Lower leg skin (tissue), 4 donors: ENCODE results near the gene GLG1. TPM values are rescaled to one million over a fixed set of nuclear protein-coding genes. Genes with fewer than 3 reads are reported as not detected.

Experiments used
- DNase-seq, 2 donors: peaks; one replicate each; pipeline ENCODE4 v3.0.0-alpha.2; 2019; ENCODE audit warnings: low spot score in 2 of 2
- H3K4me3 ChIP-seq: fragments of 200-600 bp; sonication (generic); 2 replicates; pipeline ENCODE4 v1.5.1; 2017; ENCODE audit warnings: mild to moderate bottlenecking, low read depth; ENCODE audit not compliant: poor library complexity, severe bottlenecking
- POLR2A ChIP-seq, 2 donors: fragments of 450-650 bp; IDR thresholded peaks; one replicate each; pipeline ENCODE4 v1.6.1; 2016 to 2017; ENCODE audit warnings: antibody characterized with exemption in 2 of 2, mild to moderate bottlenecking in 1 of 2, moderate library complexity in 1 of 2
- WGBS, 2 donors: methylation state at CpG; one replicate each; pipeline ENCODE4 v1.1.5; 2018; 5-methylcytosine and 5-hydroxymethylcytosine counted together
- intact Hi-C: fragments of 100-400 bp; cut with DNase I; formaldehyde crosslinking; loops from one replicate; pipeline ENCODE4 v1.15.0; 2023; ENCODE audit warnings: low total_unique reads
- total RNA-seq, 4 donors: library from RNA; depleted of rRNA; stranded (reverse); fragments of >200 nt; gene quantifications; one replicate each; pipeline ENCODE4 v1.1.0, GENCODE V29; 2016
- TF ChIP-seq, protein P1 (sequence below), 3 donors: fragments of 450-650 bp; IDR thresholded peaks; one replicate each; pipeline ENCODE4 v1.5.1; 2016; ENCODE audit warnings: antibody characterized with exemption in 3 of 3, mild to moderate bottlenecking in 3 of 3, moderate library complexity in 2 of 3

Gene GLG1
- total RNA-seq, 4 donors from 2014 or later = 64.7 to 113 (median 92.5) TPM

DNA sequence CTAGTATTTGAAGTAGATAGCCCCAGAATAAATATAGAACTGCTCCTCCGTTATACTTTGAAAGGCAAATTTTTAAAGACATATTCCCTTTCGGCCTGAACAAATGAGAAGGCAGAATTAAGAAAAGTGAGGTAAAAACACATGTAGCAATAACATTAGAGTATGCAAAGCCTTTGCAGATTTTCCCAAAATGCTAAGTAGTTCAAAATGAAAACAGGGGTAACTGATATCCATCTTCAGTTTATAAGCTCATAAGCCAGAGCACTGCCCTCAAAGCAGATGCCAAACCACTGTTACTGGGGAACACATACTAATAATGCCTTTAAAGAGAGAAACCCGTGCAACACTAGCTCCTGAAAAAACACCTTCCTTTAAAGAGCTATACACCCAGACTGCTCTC is 134.4 kb downstream of the GLG1 start:
- no peak for DNase-seq
- intact Hi-C loops = no loop called here
- WGBS, 2 donors = 41 to 45% methylated on average over 3 of the region's 3 CpGs

DNA sequence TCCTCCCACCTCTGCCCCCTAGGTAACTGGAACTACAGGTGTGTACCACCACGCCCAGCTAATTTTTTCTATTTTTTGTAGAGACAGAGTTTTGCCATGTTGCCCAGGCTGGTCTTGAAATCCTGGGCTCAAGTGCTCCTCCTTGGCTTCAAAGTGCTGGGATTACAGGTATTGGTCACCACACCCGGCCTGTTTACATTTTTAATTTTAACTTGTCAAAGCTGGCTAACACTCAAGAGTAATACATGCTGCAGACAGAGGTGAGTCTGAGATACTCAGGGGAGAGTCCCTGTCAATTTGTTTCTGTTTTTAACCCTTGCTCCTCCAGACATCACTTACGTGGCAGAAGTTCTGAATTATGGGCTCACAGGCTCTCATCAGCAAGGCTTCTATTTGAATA is 134.9 kb downstream of the GLG1 start:
- TF ChIP-seq POLR2A (IDR thresholded peaks at IDR 0.05) = no peak
- TF ChIP-seq, protein P1, sequence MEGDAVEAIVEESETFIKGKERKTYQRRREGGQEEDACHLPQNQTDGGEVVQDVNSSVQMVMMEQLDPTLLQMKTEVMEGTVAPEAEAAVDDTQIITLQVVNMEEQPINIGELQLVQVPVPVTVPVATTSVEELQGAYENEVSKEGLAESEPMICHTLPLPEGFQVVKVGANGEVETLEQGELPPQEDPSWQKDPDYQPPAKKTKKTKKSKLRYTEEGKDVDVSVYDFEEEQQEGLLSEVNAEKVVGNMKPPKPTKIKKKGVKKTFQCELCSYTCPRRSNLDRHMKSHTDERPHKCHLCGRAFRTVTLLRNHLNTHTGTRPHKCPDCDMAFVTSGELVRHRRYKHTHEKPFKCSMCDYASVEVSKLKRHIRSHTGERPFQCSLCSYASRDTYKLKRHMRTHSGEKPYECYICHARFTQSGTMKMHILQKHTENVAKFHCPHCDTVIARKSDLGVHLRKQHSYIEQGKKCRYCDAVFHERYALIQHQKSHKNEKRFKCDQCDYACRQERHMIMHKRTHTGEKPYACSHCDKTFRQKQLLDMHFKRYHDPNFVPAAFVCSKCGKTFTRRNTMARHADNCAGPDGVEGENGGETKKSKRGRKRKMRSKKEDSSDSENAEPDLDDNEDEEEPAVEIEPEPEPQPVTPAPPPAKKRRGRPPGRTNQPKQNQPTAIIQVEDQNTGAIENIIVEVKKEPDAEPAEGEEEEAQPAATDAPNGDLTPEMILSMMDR (IDR thresholded peaks at IDR 0.05) = no peak
- no peak overlapping the region for H3K4me3 ChIP-seq
- DNase-seq = no peak
- intact Hi-C loops = no loop called here
- 50 to 59% methylated on average over 3 of the region's 3 CpGs for WGBS, 2 donors

More for the DNA sequence above, 134.4 kb downstream of the GLG1 start:
- TF ChIP-seq, protein P1 (IDR thresholded peaks at IDR 0.05) = no peak
- TF ChIP-seq POLR2A (IDR thresholded peaks at IDR 0.05) = no peak
- no peak overlapping the region for H3K4me3 ChIP-seq

DNA sequence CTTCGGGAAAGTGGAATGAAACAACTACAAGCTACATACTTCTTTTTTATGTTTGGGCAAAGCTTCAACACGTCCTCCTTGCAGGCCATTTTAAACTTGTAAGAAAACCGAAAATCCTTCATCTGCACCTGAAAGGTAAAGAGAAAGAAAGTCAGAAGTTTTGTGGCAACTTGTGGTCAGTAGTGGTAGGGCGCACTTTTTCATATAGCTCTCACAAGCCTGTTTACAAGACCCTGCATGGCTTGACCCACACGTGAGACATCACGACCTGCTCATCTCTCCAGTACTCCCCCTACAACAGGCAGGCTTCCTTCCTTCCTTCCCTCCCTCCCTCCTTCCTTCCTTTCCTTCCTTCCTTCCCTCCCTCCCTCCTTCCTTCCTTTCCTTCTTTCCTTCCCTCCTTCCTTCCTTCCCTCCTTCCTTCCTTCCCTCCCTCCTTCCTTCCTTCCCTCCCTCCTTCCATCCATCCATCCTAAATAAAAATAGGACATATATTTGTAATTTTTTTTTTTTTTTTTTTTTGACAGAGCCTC is 136.9 kb downstream of the GLG1 start:
- DNase-seq = no peak
- H3K4me3 ChIP-seq = no peak overlapping the region
- intact Hi-C loops = no loop called here
- TF ChIP-seq, protein P1 (IDR thresholded peaks at IDR 0.05) = no peak
- TF ChIP-seq POLR2A (IDR thresholded peaks at IDR 0.05) = no peak
- 72 to 86% methylated on average over 5 to 6 of the region's 6 CpGs for WGBS, 2 donors

DNA sequence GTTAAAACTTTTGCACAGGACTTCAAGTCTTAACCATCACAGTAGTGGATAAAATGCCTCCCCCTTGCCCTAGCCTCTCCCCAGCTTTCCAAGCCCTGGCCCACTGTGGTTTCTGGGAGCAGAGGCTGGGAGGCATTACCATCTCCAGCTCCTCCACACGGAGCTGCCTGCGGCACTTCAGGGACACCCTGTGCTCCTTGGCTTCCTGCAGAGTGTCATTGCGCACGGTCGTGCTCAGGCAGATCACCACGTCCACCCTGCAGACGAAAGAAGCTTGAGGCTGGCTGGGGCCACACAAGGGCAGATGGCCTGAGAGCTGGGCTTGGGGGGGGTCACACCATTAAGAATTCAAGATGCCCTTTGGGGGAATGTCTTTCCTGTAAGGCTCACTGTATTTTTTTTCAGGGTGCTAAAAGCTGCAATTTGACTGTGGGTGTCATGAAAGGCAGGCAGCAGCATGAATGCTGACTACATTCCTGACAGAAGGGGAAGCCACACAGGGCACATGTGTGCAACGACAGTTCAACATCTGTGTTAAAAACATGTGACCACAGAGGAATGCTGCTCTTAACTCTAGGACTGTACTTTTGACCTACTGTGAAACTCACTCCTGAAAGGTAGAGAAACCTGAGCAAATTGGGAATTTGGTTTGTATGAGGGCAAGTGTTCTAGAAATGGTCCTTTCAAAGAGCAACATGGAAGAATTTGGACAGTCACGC is 137.9 kb downstream of the GLG1 start:
- DNase-seq = no peak
- no peak overlapping the region for H3K4me3 ChIP-seq
- 60 to 75% methylated on average over 9 of the region's 9 CpGs for WGBS, 2 donors
- TF ChIP-seq POLR2A (IDR thresholded peaks at IDR 0.05) = no peak
- TF ChIP-seq, protein P1 (IDR thresholded peaks at IDR 0.05) = no peak
- intact Hi-C loops = no loop called here

DNA sequence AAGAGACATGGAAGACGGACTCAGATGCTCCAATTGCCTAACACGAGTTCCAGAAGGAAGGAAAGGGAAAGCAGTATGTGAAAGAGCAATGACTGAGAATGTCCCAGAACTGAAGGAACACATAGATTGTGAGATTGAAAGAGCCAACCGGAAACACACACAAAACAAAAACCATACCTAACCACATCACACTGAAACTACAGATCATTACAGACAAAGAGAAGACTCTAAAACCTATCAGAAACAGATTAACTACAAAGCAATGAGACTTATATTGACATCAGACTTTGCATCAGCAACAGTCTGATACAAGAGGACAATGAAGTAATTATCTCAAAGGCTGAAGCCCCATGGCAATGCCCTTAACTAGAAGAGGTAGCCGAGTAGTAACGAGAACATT is 140.0 kb downstream of the GLG1 start:
- intact Hi-C loops = no loop called here
- no peak overlapping the region for H3K4me3 ChIP-seq
- no peak for TF ChIP-seq POLR2A (IDR thresholded peaks at IDR 0.05)
- TF ChIP-seq, protein P1 (IDR thresholded peaks at IDR 0.05) = no peak
- DNase-seq = no peak
- WGBS, 2 donors = 88 to 90% methylated on average over 5 of the region's 5 CpGs
